ENCODE measurements around the gene PLXDC2.

PLXDC2 gene

DNA sequence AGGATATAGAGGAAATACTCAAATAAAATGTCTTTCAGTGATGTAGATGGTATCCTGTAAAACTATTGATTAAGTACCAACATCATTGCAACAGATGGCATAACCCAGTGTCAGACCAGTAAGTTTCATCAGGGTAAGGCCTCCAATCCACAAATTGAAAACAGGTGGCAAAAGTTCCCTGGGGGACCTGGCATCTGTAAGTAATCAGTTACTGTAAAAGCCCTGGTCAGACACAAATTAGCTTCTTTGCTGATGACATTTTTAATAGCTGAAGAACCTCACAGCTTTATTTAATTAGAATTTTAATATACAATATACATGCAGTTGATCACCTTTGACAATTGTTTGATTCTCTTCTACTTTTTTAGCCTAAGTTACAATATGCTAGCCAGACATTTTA is 152.5 kb downstream of the PLXDC2 start:
- H3K27ac ChIP-seq, result no peak overlapping the region
- TF ChIP-seq, protein P1, sequence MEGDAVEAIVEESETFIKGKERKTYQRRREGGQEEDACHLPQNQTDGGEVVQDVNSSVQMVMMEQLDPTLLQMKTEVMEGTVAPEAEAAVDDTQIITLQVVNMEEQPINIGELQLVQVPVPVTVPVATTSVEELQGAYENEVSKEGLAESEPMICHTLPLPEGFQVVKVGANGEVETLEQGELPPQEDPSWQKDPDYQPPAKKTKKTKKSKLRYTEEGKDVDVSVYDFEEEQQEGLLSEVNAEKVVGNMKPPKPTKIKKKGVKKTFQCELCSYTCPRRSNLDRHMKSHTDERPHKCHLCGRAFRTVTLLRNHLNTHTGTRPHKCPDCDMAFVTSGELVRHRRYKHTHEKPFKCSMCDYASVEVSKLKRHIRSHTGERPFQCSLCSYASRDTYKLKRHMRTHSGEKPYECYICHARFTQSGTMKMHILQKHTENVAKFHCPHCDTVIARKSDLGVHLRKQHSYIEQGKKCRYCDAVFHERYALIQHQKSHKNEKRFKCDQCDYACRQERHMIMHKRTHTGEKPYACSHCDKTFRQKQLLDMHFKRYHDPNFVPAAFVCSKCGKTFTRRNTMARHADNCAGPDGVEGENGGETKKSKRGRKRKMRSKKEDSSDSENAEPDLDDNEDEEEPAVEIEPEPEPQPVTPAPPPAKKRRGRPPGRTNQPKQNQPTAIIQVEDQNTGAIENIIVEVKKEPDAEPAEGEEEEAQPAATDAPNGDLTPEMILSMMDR (conservative IDR thresholded peaks at IDR 0.05), result no peak

DNA sequence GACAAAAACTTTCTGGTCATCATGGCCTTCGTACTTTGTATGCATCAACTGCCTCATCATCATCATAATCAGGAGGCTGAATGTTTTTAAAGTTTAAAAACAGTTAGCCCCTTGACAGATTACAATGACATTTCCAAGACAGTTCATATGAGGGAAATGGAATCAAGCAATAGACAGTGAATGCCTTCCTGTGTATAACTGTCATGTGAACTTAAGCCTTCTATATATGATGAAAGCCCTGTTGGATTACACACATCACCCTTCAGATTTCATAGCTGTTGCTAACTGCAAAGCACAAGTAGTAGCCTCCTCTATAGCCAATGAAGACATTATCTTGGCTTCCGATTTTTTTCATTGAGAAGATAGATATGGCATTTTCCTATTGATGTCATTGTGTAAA is 154.0 kb downstream of the PLXDC2 start:
- H3K27ac ChIP-seq, result no peak overlapping the region
- TF ChIP-seq, protein P1 (conservative IDR thresholded peaks at IDR 0.05), result no peak

DNA sequence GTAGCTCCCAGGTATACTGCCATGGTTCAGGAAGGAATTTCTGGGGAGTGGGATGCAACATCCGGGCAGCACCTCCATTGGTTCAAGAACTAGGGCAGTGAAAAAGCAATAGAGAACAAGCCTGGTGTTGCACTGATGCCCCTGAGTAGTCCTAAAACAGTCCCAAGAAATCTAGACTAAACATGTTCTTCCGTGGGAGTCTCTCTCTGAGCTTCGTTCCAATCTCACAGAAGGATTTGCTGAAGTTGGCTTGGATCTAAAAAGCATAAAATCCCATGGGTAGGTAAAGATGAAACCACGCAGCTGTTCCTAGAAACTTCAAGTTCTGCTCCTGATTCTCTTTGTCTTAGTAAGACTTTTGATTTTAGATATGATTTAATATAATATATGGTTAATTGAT is 154.5 kb downstream of the PLXDC2 start:
- TF ChIP-seq, protein P1 (conservative IDR thresholded peaks at IDR 0.05), result no peak
- H3K27ac ChIP-seq, result no peak overlapping the region

DNA sequence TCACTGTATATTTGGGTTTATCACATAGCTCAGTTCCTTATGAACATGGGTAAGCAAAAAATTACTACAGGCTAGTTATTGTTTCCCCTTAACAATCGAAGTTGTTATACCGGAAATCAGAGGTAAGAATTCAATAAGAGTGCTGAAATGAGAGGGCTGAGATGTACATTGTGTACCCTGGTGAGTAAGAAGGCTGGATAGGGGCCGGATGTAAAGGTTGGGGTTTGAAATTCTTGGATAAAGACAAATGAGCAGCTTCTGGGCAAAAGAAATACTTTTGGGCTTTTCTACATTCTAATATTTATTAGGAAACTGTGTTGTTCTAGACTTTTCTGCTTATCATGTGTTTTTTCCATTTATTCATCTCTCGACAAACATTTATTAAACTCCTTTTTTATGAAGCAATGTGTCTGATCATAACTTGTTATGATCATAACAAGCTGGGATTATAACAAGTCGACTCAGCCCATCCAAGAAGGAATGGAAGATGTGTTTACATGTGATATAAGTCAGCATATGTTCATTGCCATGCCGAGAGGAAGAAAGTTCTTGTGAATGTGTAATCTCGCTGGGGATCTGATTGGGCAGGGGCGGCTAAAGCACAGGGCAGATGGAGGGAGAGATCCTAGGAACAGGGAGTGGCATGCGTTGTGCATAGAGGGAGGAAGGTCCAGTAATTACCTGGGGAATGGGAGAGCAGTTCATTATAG is 155.3 kb downstream of the PLXDC2 start:
- H3K27ac ChIP-seq, result no peak overlapping the region
- TF ChIP-seq, protein P1 (conservative IDR thresholded peaks at IDR 0.05), result no peak

DNA sequence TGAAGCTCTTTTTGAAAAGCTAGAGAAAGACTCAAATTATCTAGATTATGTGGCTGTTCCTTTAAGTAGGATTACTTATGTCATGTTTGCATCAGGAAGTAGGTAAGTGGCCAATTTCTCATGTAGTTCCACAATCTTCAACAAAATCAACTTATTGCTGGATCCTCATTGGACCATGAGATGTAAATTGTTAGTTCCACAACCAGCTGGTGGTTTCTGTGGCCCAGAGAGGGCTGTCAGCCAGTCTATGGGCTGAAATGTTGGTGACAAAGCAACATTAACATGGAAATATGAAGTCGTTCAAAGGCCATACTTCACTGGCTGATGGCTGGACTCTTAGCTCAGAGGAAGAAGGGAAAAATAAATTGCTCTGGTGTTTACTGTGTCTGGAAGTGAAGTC is 157.9 kb downstream of the PLXDC2 start:
- H3K27ac ChIP-seq, result no peak overlapping the region
- TF ChIP-seq, protein P1 (conservative IDR thresholded peaks at IDR 0.05), result no peak

DNA sequence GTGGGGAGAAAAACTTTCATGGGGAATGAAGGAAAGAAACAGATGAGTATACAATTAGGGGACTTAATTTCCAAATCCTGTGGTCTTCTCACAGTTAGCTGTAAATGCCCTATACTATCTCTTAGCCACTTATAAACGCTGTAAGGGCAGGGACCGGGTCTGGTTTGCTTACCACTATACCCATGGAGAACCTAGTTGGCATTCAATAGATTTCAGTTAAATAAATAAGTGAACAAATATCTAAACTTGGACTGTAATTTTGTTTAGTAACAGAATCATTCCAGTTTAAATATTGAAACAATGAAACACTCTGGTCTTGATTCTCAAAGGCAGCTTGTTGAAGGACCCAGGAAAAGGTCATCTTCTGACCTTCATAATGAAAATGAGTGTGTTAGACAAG is 158.3 kb downstream of the PLXDC2 start:
- TF ChIP-seq, protein P1 (conservative IDR thresholded peaks at IDR 0.05), result no peak
- no peak overlapping the region for H3K27ac ChIP-seq

DNA sequence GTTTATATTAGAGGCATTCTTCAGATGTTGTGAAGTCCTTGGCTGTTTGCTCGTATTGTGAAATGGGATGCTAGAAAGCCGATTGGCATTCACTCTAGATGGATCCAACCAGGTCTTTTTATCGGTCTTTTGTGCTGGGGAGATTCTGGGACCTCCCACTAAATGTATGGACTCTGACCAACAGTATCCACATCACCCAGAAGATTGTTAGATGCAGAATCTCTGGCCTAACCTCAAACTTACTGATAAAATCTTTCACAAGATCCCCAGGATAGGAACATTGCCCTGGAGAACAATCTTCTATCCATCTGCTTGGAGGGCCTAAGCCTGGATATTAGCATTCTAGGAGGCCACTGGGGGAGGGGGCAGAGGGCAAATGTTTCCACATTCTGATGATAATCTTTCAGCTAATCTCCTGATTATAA is 160.9 kb downstream of the PLXDC2 start:
- no peak overlapping the region for H3K27ac ChIP-seq
- TF ChIP-seq, protein P1 (conservative IDR thresholded peaks at IDR 0.05), result no peak
